Hindlimb muscle (tissue), 1 donor: ENCODE measurements around the gene PCDHB14. TPM values are rescaled to one million over a fixed set of nuclear protein-coding genes. Genes with fewer than 3 reads are reported as not detected.
A peak's percentile ranks its signal among the peaks of the same experiment; 100 is the strongest.
"Not testable (repeated sequence)": the region's sequence is repeated elsewhere in the genome, so short reads cannot be mapped to it uniquely, and the experiment has no call there.

ENCODE experiments used
- DNase-seq: peaks from one replicate; pipeline ENCODE4 v3.0.0-alpha.2; 2013
- polyA plus RNA-seq: library from polyadenylated mRNA; unstranded; fragments of 120-200 nt; gene quantifications from one replicate; pipeline ENCODE4 v1.2.1, GENCODE V29; 2013; ENCODE audit not compliant: insufficient read length

Gene PCDHB14
- polyA plus RNA-seq, 1 donor, result 7.5 TPM

DNA sequence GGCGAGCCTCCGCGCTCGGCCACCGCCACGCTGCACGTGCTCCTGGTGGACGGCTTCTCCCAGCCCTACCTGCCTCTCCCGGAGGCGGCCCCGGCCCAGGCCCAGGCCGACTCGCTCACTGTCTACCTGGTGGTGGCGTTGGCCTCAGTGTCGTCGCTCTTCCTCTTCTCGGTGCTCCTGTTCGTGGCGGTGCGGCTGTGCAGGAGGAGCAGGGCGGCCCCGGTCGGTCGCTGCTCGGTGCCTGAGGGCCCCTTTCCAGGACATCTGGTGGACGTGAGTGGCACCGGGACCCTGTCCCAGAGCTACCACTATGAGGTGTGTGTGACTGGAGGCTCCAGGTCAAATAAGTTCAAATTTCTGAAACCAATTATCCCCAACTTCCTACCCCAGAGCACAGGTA, 12.3 kb upstream of the PCDHB14 start:
- not testable (repeated sequence) for DNase-seq

DNA sequence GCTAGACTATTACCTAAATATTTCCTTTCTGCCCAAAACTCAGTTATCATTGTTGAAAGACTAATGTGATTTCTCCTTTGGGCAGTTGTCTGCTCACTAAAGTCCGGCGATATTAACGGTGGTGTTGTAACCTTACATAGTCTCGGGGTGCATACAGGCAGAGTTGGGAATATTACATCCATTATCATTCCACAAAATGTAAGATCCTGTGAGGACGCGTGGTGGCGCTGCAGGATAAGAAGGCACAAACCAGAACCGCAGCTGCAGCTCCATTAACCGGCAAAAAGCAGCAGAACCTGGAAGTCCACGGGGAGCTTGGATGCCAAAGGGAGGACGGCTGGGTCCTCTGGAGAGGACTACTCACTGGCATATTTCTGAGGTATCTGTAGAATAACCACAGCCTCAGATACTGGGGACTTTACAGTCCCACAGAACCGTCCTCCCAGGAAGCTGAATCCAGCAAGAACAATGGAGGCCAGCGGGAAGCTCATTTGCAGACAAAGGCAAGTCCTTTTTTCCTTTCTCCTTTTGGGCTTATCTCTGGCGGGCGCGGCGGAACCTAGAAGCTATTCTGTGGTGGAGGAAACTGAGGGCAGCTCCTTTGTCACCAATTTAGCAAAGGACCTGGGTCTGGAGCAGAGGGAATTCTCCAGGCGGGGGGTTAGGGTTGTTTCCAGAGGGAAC, 9.3 kb upstream of the PCDHB14 start, which contains the start of gene PCDHB13:
PCDHB13 (plus strand) TSS at position 264 of the 684 bp plus-strand sequence; CDS start at position 469, 205 bp downstream.
- DNase-seq, result not testable (repeated sequence)

DNA sequence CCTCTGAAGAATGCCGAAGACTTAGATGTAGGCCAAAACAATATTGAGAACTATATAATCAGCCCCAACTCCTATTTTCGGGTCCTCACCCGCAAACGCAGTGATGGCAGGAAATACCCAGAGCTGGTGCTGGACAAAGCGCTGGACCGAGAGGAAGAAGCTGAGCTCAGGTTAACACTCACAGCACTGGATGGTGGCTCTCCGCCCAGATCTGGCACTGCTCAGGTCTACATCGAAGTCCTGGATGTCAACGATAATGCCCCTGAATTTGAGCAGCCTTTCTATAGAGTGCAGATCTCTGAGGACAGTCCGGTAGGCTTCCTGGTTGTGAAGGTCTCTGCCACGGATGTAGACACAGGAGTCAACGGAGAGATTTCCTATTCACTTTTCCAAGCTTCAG, 8.6 kb upstream of the PCDHB14 start:
- not testable (repeated sequence) for DNase-seq

DNA sequence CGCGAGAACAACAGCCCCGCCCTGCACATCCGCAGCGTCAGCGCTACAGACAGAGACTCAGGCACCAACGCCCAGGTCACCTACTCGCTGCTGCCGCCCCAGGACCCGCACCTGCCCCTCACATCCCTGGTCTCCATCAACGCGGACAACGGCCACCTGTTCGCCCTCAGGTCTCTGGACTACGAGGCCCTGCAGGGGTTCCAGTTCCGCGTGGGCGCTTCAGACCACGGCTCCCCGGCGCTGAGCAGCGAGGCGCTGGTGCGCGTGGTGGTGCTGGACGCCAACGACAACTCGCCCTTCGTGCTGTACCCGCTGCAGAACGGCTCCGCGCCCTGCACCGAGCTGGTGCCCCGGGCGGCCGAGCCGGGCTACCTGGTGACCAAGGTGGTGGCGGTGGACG, 7.6 kb upstream of the PCDHB14 start:
- not testable (repeated sequence) for DNase-seq

DNA sequence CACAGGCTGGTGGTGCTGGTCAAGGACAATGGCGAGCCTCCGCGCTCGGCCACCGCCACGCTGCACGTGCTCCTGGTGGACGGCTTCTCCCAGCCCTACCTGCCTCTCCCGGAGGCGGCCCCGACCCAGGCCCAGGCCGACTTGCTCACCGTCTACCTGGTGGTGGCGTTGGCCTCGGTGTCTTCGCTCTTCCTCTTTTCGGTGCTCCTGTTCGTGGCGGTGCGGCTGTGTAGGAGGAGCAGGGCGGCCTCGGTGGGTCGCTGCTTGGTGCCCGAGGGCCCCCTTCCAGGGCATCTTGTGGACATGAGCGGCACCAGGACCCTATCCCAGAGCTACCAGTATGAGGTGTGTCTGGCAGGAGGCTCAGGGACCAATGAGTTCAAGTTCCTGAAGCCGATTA, 7.1 kb upstream of the PCDHB14 start:
- DNase-seq, result not testable (repeated sequence)

DNA sequence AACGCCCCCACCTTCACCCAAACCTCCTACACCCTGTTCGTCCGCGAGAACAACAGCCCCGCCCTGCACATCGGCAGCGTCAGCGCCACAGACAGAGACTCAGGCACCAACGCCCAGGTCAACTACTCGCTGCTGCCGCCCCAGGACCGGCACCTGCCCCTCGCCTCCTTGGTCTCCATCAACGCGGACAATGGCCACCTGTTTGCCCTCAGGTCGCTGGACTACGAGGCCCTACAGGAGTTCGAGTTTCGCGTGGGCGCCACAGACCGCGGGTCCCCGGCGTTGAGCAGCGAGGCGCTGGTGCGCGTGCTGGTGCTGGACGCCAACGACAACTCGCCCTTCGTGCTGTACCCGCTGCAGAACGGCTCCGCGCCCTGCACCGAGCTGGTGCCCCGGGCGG, 1.7 kb downstream of the PCDHB14 start:
- DNase-seq, result not testable (repeated sequence)

DNA sequence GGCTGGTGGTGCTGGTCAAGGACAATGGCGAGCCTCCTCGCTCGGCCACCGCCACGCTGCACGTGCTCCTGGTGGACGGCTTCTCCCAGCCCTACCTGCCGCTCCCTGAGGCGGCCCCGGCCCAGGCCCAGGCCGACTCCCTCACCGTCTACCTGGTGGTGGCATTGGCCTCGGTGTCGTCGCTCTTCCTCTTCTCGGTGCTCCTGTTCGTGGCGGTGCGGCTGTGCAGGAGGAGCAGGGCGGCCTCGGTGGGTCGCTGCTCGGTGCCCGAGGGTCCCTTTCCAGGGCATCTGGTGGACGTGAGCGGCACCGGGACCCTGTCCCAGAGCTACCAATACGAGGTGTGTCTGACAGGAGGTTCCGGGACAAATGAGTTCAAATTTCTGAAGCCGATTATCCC, 2.3 kb downstream of the PCDHB14 start:
- not testable (repeated sequence) for DNase-seq

DNA sequence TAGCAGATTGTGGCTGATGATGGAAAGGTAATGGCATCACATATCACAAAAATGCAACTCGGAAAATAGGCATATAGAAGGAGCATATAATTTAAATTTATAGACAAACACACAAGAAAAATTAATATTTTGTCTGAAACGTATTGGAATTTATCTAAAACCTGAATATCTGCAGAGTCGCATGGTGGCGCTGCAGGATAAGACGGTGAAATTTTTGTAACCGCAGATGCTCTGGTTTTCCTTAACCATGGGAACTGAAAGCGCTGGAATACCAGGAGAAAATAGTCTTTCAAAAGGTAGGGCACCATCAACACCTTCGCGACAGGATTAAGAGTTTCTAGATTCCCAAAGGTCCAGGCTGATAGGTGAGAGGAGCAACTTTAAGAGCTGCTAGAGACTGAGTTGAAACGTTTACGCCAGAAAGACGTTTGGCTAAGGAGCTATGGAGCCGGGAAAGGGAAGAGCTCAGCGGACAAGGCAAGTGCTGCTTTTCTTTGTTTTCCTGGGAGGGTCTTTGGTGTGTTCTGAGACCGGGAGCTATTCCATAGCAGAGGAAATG, 11.0 kb downstream of the PCDHB14 start:
- DNase-seq, result peak; percentile 8

DNA sequence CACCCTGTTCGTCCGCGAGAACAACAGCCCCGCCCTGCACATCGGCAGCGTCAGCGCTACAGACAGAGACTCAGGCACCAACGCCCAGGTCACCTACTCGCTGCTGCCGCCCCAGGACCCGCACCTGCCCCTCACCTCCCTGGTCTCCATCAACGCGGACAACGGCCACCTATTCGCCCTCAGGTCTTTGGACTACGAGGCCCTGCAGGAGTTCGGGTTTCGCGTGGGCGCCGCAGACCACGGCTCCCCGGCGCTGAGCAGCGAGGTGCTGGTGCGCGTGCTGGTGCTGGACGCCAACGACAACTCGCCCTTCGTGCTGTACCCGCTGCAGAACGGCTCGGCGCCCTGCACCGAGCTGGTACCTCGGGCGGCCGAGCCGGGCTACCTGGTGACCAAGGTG, 12.8 kb downstream of the PCDHB14 start:
- not testable (repeated sequence) for DNase-seq

DNA sequence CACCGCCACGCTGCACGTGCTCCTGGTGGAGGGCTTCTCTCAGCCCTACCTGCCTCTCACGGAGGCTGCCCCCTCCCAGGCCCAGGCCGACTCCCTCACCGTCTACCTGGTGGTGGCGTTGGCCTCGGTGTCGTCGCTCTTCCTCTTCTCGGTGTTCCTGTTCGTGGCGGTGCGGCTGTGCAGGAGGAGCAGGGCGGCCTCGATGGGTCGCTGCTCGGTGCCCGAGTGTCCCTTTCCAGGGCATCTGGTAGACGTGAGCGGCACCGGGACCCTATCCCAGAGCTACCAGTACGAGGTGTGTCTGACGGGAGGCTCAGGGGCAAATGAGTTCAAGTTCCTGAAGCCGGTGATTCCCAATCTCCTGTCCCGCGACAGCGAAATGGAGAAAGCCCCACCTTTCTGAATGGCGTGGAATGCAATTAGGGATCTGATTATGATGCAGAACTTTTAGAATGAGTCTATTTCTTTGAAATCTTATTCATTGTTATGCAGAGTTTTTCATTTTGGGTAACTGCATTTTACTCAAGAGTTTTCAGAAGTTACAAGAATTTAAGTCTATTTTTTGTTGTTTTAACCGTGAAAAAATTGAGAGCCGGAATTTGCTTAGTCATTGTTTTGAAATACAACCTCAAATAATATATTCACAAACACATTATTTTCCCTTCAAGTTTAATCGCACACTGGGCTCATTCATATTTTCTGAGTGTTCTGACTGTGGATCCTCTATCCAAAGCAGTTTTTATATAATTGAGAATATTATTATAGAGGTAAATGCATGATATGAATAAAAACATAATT, 13.6 kb downstream of the PCDHB14 start:
- no peak for DNase-seq

DNA sequence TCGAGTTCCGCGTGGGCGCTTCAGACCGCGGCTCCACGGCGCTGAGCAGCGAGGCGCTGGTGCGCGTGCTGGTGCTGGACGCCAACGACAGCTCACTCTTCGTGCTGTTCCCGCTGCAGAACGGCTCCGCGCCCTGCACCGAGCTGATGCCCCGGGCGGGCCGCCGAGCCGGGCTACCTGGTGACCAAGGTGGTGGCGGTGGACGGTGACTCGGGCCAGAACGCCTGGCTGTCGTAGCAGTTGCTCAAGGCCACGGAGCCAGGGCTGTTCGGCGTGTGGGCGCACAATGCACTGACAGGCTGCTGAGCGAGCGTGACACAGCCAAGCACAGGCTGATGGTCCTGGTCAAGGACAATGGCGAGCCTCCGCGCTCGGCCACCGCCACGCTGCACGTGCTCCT, 18.4 kb downstream of the PCDHB14 start:
- no peak for DNase-seq

DNA sequence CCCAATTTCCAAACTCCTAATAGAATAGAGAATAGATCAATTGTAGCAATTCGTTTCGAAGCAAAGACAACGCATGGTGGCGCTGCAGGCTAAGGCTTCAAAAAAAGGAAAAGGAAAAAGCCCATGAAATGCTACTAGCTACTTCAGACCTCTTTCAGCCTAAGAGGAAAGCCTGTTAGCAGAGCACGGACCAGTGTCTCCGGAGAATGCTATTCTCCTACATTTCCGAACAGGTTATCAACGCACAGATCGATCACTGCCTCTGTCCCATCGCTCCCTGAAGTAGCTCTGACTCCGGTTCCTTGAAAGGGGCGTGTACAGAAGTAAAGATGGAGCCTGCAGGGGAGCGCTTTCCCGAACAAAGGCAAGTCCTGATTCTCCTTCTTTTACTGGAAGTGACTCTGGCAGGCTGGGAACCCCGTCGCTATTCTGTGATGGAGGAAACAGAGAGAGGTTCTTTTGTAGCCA, 22.1 kb downstream of the PCDHB14 start, which contains the start of gene PCDHB15:
PCDHB15 (plus strand) TSS at position 146 of the 468 bp plus-strand sequence; CDS start at position 330, 184 bp downstream.
- DNase-seq, result peak; percentile 17

DNA sequence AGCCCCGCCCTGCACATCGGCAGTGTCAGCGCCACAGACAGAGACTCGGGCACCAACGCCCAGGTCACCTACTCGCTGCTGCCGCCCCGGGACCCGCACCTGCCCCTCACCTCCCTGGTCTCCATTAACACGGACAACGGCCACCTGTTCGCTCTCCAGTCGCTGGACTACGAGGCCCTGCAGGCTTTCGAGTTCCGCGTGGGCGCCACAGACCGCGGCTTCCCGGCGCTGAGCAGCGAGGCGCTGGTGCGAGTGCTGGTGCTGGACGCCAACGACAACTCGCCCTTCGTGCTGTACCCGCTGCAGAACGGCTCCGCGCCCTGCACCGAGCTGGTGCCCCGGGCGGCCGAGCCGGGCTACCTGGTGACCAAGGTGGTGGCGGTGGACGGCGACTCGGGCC, 23.8 kb downstream of the PCDHB14 start:
- not testable (repeated sequence) for DNase-seq

DNA sequence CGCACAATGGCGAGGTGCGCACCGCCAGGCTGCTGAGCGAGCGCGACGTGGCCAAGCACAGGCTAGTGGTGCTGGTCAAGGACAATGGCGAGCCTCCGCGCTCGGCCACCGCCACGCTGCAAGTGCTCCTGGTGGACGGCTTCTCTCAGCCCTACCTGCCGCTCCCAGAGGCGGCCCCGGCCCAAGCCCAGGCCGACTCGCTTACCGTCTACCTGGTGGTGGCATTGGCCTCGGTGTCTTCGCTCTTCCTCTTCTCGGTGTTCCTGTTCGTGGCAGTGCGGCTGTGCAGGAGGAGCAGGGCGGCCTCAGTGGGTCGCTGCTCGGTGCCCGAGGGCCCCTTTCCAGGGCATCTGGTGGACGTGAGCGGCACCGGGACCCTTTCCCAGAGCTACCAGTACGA, 24.3 kb downstream of the PCDHB14 start:
- not testable (repeated sequence) for DNase-seq

DNA sequence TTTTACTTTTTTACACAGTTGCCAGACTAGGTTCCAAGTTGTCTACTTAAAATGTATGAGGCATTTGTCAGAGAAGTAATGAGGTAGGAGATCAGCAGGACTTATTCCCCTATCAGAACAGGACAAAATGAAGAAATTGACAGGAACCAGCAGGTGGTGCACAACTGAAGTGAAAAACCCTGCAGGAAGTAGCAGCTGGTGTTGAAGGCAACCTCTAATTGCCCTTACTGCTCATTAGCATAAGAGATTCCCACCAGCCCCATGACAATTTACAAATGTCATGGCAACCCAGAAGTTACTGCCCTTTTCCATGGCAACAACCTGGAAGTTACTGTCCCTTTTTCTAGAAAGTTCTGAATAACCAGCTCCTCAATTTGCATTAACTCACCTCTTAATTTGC, 27.4 kb downstream of the PCDHB14 start:
- no peak for DNase-seq

DNA sequence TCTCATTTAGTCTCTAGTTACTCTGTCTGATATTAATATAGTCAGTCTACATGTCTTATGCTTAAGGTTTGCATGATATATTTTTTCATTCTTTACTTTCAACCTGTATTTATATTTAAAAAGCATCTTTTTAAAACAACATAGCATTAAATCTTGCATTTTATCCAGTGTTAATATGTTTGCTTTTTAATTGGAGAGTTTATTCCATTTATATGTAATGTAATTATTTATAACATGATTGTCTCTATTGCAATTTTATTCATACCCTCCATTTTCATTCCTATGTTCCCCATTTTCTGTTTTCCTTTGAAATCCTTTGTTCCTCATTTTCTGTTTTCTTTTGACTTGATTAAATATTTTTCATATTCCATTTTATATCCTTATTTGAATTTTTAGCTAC, 35.3 kb downstream of the PCDHB14 start:
- DNase-seq, result no peak

DNA sequence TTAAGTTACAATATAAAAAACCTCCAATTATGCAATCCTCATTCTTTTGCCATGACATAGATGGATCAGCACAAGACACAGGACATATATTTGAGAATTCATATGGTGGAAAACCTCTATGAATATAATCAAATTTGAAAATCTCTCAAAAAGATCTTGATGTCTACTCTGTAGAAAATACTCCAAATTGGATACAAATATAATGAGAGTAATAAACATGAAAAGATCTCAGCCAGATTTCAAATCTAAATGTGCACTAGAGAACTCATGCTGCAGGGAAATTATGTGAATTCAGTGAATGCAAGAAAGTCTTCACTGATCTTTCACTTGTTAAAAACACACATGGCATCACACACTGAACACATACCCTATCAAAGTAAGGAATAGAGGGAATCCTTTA, 35.8 kb downstream of the PCDHB14 start:
- DNase-seq, result no peak

DNA sequence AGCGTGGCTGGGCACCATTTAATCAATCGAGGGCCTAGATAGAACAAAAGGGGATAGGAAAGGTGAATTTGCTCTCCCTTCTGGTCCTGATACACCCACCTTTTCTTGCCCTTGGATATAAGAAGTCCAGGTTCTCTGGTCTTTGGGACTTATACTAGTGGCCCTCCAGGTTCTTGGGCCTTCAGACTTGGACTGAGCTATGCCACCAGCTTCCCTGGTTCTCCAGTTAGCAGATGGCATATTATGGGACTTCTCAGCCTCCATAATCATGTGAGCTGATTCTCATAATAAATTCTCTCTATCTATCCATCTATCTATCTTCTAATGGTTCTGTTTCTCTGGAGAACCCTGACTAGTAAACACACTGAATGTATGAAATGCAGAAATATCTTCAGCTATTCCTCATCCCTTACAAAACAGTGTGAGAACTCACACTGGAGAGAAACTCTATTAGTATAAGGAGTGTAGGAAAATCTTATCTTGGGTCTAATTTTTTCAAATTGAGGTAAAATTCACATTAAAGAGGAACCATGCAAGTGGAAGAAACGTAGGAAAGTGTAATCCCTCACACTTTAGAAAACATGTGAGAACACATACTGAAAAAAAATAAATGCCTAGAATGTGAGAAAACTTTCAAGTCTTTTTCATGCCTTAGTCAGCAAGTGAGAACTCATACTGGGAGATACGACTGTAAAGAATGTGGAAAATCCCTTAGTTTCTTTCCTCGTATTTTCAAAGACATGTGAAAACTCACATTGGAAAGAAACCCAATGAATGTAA, 37.5 kb downstream of the PCDHB14 start:
- DNase-seq, result no peak

DNA sequence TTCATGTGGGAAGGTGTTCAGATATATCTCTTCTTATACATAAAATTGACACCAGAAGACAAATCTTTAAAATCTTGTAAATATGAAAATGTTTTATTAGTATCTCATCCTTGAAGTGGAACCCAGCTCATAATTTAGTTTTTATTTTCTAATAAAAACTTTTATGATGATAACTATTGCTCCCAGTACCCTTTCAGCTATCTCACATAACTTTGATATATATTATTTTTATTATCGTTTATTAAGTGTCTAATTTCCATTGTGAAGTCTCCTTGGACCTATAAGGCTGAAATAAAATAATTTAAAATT, 38.0 kb downstream of the PCDHB14 start:
- DNase-seq, result no peak

DNA sequence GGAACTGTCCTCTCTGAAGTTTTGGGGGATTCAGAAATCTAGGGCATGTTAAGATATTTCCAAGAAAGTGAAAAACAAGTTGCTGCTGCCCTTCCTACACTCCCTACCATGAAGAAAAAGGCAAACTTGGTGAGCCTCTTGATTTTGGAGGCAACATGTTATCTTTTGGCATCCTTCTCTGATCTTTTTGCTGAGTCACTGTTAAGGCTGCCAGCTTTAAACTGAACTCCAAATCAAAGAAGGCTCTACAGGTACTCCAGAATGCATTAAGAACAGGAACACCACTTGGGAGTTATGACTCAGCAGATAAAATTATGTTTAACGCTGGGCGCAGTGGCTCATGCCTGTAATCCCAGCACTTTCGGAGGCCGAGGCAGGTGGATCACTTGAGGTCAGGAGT, 46.1 kb downstream of the PCDHB14 start:
- no peak for DNase-seq

DNA sequence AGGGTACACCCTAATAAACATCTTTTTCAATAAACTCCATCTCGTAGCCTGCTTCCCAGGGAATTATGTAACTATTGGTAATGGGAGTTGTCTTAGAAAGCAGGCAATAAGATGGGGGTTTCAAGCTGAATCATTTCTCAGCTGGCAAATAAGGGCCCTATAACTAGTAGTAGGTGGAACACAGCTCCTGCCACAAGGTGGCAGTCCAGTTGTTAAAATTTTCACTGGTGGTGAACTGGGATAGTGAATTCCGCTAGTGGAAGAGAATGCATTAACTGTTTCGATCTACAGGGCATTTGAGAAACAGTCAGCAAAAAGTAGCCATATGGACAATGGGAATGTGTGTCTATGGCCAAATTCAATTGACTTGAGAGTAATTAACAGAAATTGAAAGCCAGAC, 49.8 kb downstream of the PCDHB14 start:
- DNase-seq, result no peak
